ENCODE data around the gene YAP1. TPM values are rescaled to one million over a fixed set of nuclear protein-coding genes. Genes with fewer than 3 reads are reported as not detected.

The YAP1 gene
- total and polyA plus RNA-seq, 4 donors = 3.7 to 65.6 (median 18.3) TPM

DNA sequence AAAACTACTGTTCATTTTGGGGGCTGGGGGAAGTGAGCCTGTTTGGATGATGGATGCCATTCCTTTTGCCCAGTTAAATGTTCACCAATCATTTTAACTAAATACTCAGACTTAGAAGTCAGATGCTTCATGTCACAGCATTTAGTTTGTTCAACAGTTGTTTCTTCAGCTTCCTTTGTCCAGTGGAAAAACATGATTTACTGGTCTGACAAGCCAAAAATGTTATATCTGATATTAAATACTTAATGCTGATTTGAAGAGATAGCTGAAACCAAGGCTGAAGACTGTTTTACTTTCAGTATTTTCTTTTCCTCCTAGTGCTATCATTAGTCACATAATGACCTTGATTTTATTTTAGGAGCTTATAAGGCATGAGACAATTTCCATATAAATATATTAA lies 119.9 kb downstream of the YAP1 start:
- Histone ChIP-seq H3K9ac (ENCODE audit: low read depth in 1 of 2, low read length in 2 of 2) (no peak overlapping the region), H3K4me3 (ENCODE audit: low read depth in 1 of 3, low read length in 3 of 3) (no peak overlapping the region), H3K36me3 (ENCODE audit: control insufficient read depth in 4 of 4, insufficient read depth in 3 of 4, low read depth in 1 of 4, low read length in 3 of 4) (peaks cover 7 to 21% (median 9%) of the 10 kb centered on the region in 4 donors), H3K9me3 (ENCODE audit: control insufficient read depth in 4 of 4, low read length in 3 of 4) (no peaks in the 10 kb centered on the region), H3K27me3 (ENCODE audit: control insufficient read depth in 4 of 4, insufficient read depth in 4 of 4, low read length in 3 of 4) (no peaks in the 10 kb centered on the region), H3K27ac (ENCODE audit: low read depth in 1 of 2, low read length in 2 of 2) (no peak overlapping the region), H3K4me1 (ENCODE audit: control insufficient read depth in 4 of 4, insufficient read depth in 4 of 4, low read length in 3 of 4) (peaks cover 0 to 1% (median 0%) of the 10 kb centered on the region in 4 donors)
- DNase-seq (ENCODE audit: low spot score) = no peak
- TF ChIP-seq HNF4A (conservative IDR thresholded peaks at IDR 0.05) (no peak), EGR1 (IDR thresholded peaks at IDR 0.05; ENCODE audit: low read depth in 2 of 2) (no peak), GABPA (IDR thresholded peaks at IDR 0.05 in 1 of 2, conservative IDR thresholded peaks at IDR 0.05 in 1 of 2) (no peak), YY1 (IDR thresholded peaks at IDR 0.05) (no peak)

DNA sequence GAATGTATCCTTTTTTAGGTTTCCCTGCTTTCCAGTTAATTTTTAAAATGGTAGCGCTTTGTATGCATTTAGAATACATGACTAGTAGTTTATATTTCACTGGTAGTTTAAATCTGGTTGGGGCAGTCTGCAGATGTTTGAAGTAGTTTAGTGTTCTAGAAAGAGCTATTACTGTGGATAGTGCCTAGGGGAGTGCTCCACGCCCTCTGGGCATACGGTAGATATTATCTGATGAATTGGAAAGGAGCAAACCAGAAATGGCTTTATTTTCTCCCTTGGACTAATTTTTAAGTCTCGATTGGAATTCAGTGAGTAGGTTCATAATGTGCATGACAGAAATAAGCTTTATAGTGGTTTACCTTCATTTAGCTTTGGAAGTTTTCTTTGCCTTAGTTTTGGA lies 120.7 kb downstream of the YAP1 start:
- no peak overlapping the region for H3K27ac ChIP-seq (ENCODE audit: low read depth in 1 of 2, low read length in 2 of 2)
- H3K9ac ChIP-seq (ENCODE audit: low read depth in 1 of 2, low read length in 2 of 2) = no peak overlapping the region
- WGBS = 92% methylated on average over 4 of the region's 4 CpGs

DNA sequence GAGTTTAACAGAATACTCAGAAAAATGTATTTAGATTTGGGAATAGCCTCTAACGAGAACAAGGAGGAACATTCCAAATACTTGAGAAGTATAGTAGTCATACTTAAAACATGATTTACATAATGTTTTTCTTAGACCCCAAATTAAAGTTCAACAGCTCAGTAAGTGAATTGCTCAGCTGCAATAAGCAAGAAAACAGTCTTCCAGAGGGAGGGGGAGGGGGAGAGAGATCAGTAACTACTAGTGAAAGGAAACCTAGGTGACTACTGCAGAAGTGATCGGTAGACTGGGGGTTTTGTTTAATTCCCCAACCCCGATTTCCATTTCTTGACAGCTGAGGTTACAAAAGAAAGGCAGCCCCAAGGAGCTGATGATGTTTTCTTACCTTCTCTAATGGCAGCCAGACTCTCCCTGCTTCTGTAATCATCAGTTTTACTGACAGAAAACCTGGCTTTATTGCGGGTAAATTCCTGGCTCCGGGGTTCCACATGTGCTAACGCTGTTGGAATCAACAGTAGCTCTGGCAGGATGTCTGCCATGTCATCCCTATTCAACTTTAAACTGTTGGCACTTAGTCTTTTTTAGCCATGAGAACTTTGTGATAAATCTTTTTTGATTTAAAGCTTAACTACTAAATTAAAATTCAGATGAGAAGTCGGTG lies 124.7 kb downstream of the YAP1 start:
- Histone ChIP-seq H3K27ac (ENCODE audit: low read depth in 1 of 2, low read length in 2 of 2) (no peak overlapping the region), H3K9me3 (ENCODE audit: control insufficient read depth in 4 of 4, low read length in 3 of 4) (no peaks in the 10 kb centered on the region), H3K27me3 (ENCODE audit: control insufficient read depth in 4 of 4, insufficient read depth in 4 of 4, low read length in 3 of 4) (no peaks in the 10 kb centered on the region), H3K9ac (ENCODE audit: low read depth in 1 of 2, low read length in 2 of 2) (no peak overlapping the region), H3K4me3 (ENCODE audit: low read depth in 1 of 3, low read length in 3 of 3) (no peak overlapping the region), H3K4me1 (ENCODE audit: control insufficient read depth in 4 of 4, insufficient read depth in 4 of 4, low read length in 3 of 4) (no peaks in the 10 kb centered on the region), H3K36me3 (ENCODE audit: control insufficient read depth in 4 of 4, insufficient read depth in 3 of 4, low read depth in 1 of 4, low read length in 3 of 4) (peaks cover 0 to 2% (median under 1%) of the 10 kb centered on the region in 4 donors)
- TF ChIP-seq RAD21 (IDR thresholded peaks at IDR 0.05) (no peak), TAF1 (conservative IDR thresholded peaks at IDR 0.05) (no peak), SP1 (IDR thresholded peaks at IDR 0.05) (no peak), JUND (IDR thresholded peaks at IDR 0.05) (no peak), RXRA (IDR thresholded peaks at IDR 0.05) (no peak), GABPA (IDR thresholded peaks at IDR 0.05 in 1 of 2, conservative IDR thresholded peaks at IDR 0.05 in 1 of 2) (no peak), HNF4A (conservative IDR thresholded peaks at IDR 0.05) (no peak)
- TF ChIP-seq, protein P1, sequence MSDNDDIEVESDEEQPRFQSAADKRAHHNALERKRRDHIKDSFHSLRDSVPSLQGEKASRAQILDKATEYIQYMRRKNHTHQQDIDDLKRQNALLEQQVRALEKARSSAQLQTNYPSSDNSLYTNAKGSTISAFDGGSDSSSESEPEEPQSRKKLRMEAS (IDR thresholded peaks at IDR 0.05) = no peak
- TF ChIP-seq, protein P2, sequence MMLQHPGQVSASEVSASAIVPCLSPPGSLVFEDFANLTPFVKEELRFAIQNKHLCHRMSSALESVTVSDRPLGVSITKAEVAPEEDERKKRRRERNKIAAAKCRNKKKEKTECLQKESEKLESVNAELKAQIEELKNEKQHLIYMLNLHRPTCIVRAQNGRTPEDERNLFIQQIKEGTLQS (IDR thresholded peaks at IDR 0.05) = no peak
- TF ChIP-seq, protein P3, sequence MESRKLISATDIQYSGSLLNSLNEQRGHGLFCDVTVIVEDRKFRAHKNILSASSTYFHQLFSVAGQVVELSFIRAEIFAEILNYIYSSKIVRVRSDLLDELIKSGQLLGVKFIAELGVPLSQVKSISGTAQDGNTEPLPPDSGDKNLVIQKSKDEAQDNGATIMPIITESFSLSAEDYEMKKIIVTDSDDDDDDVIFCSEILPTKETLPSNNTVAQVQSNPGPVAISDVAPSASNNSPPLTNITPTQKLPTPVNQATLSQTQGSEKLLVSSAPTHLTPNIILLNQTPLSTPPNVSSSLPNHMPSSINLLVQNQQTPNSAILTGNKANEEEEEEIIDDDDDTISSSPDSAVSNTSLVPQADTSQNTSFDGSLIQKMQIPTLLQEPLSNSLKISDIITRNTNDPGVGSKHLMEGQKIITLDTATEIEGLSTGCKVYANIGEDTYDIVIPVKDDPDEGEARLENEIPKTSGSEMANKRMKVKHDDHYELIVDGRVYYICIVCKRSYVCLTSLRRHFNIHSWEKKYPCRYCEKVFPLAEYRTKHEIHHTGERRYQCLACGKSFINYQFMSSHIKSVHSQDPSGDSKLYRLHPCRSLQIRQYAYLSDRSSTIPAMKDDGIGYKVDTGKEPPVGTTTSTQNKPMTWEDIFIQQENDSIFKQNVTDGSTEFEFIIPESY (IDR thresholded peaks at IDR 0.05) = no peak
- TF ChIP-seq, protein P4, sequence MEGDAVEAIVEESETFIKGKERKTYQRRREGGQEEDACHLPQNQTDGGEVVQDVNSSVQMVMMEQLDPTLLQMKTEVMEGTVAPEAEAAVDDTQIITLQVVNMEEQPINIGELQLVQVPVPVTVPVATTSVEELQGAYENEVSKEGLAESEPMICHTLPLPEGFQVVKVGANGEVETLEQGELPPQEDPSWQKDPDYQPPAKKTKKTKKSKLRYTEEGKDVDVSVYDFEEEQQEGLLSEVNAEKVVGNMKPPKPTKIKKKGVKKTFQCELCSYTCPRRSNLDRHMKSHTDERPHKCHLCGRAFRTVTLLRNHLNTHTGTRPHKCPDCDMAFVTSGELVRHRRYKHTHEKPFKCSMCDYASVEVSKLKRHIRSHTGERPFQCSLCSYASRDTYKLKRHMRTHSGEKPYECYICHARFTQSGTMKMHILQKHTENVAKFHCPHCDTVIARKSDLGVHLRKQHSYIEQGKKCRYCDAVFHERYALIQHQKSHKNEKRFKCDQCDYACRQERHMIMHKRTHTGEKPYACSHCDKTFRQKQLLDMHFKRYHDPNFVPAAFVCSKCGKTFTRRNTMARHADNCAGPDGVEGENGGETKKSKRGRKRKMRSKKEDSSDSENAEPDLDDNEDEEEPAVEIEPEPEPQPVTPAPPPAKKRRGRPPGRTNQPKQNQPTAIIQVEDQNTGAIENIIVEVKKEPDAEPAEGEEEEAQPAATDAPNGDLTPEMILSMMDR (IDR thresholded peaks at IDR 0.05; ENCODE audit: low read depth, low read length, missing input control) = no peak
- no peak for DNase-seq (ENCODE audit: low spot score)
- WGBS = 71% methylated on average over 7 of the region's 7 CpGs

More for the DNA sequence above, 120.7 kb downstream of the YAP1 start:
- DNase-seq (ENCODE audit: low spot score) = no peak
- Histone ChIP-seq H3K4me3 (ENCODE audit: low read depth in 1 of 3, low read length in 3 of 3) (no peak overlapping the region), H3K4me1 (ENCODE audit: control insufficient read depth in 4 of 4, insufficient read depth in 4 of 4, low read length in 3 of 4) (peaks cover 0 to 1% (median 0%) of the 10 kb centered on the region in 4 donors), H3K9me3 (ENCODE audit: control insufficient read depth in 4 of 4, low read length in 3 of 4) (no peaks in the 10 kb centered on the region), H3K27me3 (ENCODE audit: control insufficient read depth in 4 of 4, insufficient read depth in 4 of 4, low read length in 3 of 4) (no peaks in the 10 kb centered on the region), H3K36me3 (ENCODE audit: control insufficient read depth in 4 of 4, insufficient read depth in 3 of 4, low read depth in 1 of 4, low read length in 3 of 4) (peaks cover 7 to 16% (median 9%) of the 10 kb centered on the region in 4 donors)
- no peak for TF ChIP-seq HNF4G (IDR thresholded peaks at IDR 0.05)
- TF ChIP-seq, protein P1 (IDR thresholded peaks at IDR 0.05) = no peak
- no peak for TF ChIP-seq GABPA (IDR thresholded peaks at IDR 0.05 in 1 of 2, conservative IDR thresholded peaks at IDR 0.05 in 1 of 2)
- no peak for TF ChIP-seq RAD21 (IDR thresholded peaks at IDR 0.05)
- no peak for TF ChIP-seq YY1 (IDR thresholded peaks at IDR 0.05)
- no peak for TF ChIP-seq TAF1 (conservative IDR thresholded peaks at IDR 0.05)
- TF ChIP-seq SP1 (IDR thresholded peaks at IDR 0.05) = no peak
- no peak for TF ChIP-seq JUND (IDR thresholded peaks at IDR 0.05)
- TF ChIP-seq FOXA1 (IDR thresholded peaks at IDR 0.05) = no peak
- TF ChIP-seq, protein P2 (IDR thresholded peaks at IDR 0.05) = no peak

Measured in liver (tissue), 9 donors.